ENCODE data around the gene SPTBN1. TPM values are rescaled to one million over a fixed set of nuclear protein-coding genes. Genes with fewer than 3 reads are reported as not detected.

Gene SPTBN1
- total and polyA plus RNA-seq, 2 of the 13 experiments (the other 11 are each of a cell fraction or from before 2014, with no cell fraction given): 123 to 299 TPM

- TF ChIP-seq, protein P1, sequence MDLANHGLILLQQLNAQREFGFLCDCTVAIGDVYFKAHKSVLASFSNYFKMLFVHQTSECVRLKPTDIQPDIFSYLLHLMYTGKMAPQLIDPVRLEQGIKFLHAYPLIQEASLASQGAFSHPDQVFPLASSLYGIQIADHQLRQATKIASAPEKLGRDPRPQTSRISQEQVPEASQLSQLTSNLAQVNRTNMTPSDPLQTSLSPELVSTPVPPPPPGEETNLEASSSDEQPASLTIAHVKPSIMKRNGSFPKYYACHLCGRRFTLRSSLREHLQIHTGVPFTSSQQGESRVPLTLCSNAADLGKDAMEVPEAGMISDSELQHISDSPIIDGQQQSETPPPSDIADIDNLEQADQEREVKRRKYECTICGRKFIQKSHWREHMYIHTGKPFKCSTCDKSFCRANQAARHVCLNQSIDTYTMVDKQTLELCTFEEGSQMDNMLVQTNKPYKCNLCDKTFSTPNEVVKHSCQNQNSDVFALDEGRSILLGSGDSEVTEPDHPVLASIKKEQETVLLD (CRISPR knock-in tag; IDR thresholded peaks at IDR 0.05; ENCODE audit: low read depth): peak; percentile 82
- TF ChIP-seq, protein P2, sequence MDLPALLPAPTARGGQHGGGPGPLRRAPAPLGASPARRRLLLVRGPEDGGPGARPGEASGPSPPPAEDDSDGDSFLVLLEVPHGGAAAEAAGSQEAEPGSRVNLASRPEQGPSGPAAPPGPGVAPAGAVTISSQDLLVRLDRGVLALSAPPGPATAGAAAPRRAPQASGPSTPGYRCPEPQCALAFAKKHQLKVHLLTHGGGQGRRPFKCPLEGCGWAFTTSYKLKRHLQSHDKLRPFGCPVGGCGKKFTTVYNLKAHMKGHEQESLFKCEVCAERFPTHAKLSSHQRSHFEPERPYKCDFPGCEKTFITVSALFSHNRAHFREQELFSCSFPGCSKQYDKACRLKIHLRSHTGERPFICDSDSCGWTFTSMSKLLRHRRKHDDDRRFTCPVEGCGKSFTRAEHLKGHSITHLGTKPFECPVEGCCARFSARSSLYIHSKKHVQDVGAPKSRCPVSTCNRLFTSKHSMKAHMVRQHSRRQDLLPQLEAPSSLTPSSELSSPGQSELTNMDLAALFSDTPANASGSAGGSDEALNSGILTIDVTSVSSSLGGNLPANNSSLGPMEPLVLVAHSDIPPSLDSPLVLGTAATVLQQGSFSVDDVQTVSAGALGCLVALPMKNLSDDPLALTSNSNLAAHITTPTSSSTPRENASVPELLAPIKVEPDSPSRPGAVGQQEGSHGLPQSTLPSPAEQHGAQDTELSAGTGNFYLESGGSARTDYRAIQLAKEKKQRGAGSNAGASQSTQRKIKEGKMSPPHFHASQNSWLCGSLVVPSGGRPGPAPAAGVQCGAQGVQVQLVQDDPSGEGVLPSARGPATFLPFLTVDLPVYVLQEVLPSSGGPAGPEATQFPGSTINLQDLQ (CRISPR knock-in tag; IDR thresholded peaks at IDR 0.05): no peak; the same call in 1 of the 2 replicates
- TF ChIP-seq, protein P3, sequence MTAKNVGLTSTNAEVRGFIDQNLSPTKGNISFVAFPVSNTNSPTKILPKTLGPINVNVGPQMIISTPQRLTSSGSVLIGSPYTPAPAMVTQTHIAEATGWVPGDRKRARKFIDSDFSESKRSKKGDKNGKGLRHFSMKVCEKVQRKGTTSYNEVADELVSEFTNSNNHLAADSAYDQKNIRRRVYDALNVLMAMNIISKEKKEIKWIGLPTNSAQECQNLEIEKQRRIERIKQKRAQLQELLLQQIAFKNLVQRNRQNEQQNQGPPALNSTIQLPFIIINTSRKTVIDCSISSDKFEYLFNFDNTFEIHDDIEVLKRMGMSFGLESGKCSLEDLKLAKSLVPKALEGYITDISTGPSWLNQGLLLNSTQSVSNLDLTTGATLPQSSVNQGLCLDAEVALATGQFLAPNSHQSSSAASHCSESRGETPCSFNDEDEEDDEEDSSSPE (CRISPR knock-in tag; IDR thresholded peaks at IDR 0.05): peak; percentile 78
- no peak for TF ChIP-seq ZNF101 (CRISPR knock-in tag; IDR thresholded peaks at IDR 0.05; ENCODE audit: borderline replicate concordance, low read depth)
- TF ChIP-seq ZNF329 (CRISPR knock-in tag; IDR thresholded peaks at IDR 0.05; ENCODE audit: low read depth): peak; percentile 25; the same call in 1 of the 2 replicates
- no peak for TF ChIP-seq ZNF33A (CRISPR knock-in tag; IDR thresholded peaks at IDR 0.05; ENCODE audit: borderline replicate concordance)
- TF ChIP-seq ZNF543 (CRISPR knock-in tag; IDR thresholded peaks at IDR 0.05): no peak; the same call in 1 of the 2 replicates
- TF ChIP-seq ZNF136 (CRISPR knock-in tag; IDR thresholded peaks at IDR 0.05; ENCODE audit: low read depth): peak; percentile 88; the same call in 1 of the 2 replicates
- TF ChIP-seq HNRNPLL (IDR thresholded peaks at IDR 0.05; ENCODE audit: low read depth, low read length, poor library complexity, severe bottlenecking): peak; percentile 75
- no peak for TF ChIP-seq SSRP1 (CRISPR knock-in tag; IDR thresholded peaks at IDR 0.05)
- no peak for TF ChIP-seq SKI (IDR thresholded peaks at IDR 0.05; ENCODE audit: partially characterized antibody)
- no peak for TF ChIP-seq IRX3 (CRISPR knock-in tag; IDR thresholded peaks at IDR 0.05; ENCODE audit: borderline replicate concordance, low read depth)
- TF ChIP-seq, protein P4, sequence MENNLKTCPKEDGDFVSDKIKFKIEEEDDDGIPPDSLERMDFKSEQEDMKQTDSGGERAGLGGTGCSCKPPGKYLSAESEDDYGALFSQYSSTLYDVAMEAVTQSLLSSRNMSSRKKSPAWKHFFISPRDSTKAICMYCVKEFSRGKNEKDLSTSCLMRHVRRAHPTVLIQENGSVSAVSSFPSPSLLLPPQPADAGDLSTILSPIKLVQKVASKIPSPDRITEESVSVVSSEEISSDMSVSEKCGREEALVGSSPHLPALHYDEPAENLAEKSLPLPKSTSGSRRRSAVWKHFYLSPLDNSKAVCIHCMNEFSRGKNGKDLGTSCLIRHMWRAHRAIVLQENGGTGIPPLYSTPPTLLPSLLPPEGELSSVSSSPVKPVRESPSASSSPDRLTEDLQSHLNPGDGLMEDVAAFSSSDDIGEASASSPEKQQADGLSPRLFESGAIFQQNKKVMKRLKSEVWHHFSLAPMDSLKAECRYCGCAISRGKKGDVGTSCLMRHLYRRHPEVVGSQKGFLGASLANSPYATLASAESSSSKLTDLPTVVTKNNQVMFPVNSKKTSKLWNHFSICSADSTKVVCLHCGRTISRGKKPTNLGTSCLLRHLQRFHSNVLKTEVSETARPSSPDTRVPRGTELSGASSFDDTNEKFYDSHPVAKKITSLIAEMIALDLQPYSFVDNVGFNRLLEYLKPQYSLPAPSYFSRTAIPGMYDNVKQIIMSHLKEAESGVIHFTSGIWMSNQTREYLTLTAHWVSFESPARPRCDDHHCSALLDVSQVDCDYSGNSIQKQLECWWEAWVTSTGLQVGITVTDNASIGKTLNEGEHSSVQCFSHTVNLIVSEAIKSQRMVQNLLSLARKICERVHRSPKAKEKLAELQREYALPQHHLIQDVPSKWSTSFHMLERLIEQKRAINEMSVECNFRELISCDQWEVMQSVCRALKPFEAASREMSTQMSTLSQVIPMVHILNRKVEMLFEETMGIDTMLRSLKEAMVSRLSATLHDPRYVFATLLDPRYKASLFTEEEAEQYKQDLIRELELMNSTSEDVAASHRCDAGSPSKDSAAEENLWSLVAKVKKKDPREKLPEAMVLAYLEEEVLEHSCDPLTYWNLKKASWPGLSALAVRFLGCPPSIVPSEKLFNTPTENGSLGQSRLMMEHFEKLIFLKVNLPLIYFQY (CRISPR knock-in tag; IDR thresholded peaks at IDR 0.05; ENCODE audit: borderline replicate concordance): no peak; the same call in 1 of the 2 replicates
- TF ChIP-seq ARID2 (CRISPR knock-in tag; IDR thresholded peaks at IDR 0.05; ENCODE audit: borderline replicate concordance): peak; percentile 86; the same call in 1 of the 2 replicates
- no peak for TF ChIP-seq MBD4 (IDR thresholded peaks at IDR 0.05; ENCODE audit: borderline replicate concordance, low read length)
Measured at GRCh38 chr2:54455563-54456361, at the start of gene SPTBN1 (continued).
